ENCODE data around the gene WDR38.

The WDR38 gene

GRCh38 chr9:124882231-124882630, 29.0 kb downstream of the WDR38 start:
- DNase-seq (ENCODE audit: low spot score), result no peak

DNA sequence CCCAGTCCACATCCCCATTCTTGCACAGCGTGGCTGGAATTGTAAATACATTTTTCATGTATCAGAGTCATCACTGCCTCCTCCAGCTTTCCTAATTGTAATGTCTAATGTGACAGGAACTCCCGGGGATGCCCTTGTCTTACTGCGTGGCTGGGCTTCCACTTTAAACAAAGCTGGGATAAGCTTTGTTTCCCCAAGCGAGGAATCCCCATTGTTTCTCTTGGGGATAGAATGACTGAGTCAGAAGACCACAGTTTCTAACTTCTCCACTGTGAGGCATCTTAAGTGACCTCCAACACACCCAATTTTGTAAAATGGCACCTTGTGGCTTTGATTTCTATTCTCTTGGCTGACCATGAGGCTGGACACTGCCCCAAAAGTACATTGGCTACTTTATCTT, 31.1 kb downstream of the WDR38 start:
- no peak for DNase-seq (ENCODE audit: low spot score)

- DNase-seq (ENCODE audit: low spot score), result no peak
These were observed 32.3 kb downstream of the WDR38 start for GRCh38 chr9:124885551-124885950.

DNA sequence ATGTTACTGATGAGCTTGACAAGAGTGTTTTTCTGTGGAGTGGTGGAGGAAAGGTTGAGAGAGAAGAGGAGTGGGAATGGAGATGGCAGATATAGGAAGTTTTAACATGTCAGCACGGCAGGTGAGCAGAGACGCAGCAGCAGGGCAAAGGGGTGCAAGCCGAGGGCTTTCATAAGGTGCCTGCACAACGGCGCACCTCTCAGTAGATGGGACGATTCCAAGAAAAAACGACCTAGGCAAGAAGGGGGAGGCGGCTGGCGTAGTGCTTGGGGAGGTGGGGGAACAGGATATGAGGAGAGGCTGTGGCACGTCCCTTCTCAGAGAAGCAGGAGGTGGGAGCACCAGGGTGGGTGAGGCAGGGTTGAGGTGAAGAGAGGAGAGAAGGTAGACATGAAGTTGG, 33.2 kb downstream of the WDR38 start:
- no peak for DNase-seq (ENCODE audit: low spot score)

DNA sequence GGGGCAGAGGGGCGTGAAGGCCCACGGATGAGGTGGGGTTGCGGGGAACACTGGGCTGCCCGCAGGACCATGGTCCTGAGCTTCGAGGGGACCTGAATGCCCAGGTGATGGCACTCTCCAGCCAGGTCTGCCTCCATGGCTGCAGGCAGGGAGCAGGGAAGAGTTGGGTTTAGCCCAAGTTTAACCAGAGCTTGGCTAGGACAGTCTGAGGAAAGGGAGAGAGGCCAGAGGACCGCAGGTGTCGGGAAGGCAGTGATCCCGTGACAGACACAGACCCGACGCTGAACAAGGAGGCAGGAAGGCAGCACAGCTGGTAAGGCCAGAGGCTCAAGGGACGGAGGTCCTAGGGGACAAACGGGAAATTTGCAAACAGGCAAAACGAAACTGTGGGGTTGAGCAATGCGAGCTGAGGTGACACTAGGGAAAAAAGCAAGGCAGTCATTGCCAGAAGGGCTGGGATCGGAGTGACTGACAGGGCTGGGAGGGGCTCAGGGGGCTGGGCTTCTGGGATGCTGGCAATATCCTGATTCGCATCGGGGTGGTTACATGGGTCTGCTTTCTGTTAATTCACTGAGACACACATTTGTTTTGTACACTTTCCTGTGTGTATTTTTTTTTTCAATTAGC, 33.7 kb downstream of the WDR38 start:
- no peak for DNase-seq (ENCODE audit: low spot score)

- no peak for DNase-seq (ENCODE audit: low spot score)
These were observed 34.6 kb downstream of the WDR38 start for GRCh38 chr9:124887832-124888231.

- DNase-seq (ENCODE audit: low spot score), result no peak
These were observed 35.7 kb downstream of the WDR38 start for GRCh38 chr9:124889006-124889405.

GRCh38 chr9:124890179-124890578, 36.9 kb downstream of the WDR38 start:
- no peak for DNase-seq (ENCODE audit: low spot score)

DNA sequence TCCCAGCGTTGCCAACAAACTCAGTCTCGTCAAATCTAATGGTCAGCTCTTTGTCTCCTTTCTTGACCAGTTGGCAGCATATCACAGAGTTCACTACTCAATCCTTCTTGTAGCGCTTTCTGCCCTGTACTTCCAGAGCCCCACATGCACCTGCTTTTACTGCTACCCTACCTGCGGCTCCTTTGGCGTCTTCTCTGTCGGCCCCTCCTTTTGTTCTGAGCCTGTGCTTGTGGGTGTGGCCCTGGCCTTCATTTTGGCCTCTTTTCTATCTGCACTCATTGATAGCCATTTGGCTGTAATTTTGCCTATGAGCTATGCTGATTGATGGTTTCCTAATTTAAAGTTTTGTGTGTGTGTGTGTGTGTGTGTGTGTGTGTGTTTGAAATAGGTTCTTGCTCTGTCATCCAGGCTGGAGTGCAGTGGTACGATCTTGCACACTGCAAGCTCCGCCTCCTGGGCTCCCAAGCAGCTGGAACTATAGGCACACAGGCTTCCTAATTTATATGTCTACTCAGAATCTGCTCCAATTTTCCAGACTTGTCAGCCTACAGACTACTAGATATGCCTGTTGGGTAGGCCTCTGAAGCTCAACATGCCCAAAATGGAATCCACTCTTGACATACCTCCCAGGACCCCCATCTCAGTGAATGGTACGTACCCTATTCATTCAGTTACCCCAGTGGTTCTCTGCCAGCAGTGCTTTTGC, 40.9 kb downstream of the WDR38 start:
- DNase-seq (ENCODE audit: low spot score), result no peak

DNA sequence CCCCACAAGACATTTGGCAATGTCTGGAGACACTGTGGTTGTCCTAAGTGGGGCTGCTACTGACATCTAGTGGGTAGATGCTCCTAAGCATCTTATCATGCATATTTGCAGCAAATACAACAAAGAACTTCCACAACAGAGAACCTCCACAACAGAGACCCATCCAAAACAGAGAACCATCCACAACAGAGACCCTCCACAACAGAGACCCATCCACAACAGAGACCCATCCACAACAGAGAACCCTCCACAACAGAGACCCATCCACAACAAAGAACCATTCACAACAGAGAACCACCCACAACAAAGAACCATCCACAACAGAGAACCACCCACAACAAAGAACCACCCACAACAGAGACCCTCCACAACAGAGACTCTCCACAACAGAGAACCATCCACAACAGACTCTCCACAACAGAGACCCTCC, 41.5 kb downstream of the WDR38 start:
- DNase-seq (ENCODE audit: low spot score), result peak; percentile 31

- no peak for DNase-seq (ENCODE audit: low spot score)
These were observed 44.6 kb downstream of the WDR38 start for GRCh38 chr9:124897570-124898460.

DNA sequence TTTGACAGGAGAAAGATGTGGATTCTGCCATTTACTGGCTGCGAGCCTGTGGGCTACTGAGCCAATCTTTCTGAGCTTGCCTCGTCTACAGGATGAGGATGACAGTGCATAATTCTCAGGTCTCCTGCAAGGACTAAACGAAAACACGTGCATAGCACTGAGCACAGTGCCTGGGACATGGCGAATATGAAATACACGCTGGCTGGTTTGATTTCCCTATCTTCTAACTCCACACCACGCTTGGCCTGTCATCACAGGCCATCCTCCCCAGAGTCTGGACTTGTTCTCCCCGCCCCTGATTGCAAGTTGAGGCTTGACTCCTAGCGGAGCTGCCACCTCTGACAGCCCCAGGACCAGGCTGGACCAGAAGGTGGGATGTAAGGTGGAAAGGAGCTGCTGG, 46.6 kb downstream of the WDR38 start:
- DNase-seq (ENCODE audit: low spot score), result no peak

DNA sequence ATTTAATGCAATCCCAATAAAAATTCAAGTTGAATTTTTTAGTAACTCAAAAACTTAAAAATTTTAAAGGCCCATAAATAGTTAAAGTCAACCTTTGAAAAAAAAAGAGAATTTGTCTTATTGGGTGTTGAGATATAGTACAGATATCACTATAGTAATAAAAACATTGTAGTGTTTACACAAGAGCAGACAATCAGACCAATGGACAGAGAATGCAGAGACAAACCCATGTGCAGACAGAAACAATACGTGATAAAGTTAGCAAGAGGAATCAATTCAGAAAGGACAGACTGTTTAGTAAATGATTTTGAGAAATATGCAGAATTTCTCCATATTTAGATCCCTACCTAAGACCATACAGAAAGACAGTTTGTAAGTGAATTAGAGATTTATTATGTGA, 53.7 kb downstream of the WDR38 start:
- no peak for DNase-seq (ENCODE audit: low spot score)

Data from hepatic stellate cell (primary cell).